Adipocyte (in vitro differentiated cells): ENCODE measurements around the gene UBE2J2.

ENCODE experiments used
- DNase-seq: peaks from one replicate; pipeline ENCODE4 v3.0.0-alpha.2; 2015; ENCODE audit warnings: low read depth
- H3K27me3 ChIP-seq: replicated peaks from 2 replicates; pipeline ENCODE4 v1.7.0; 2013; ENCODE audit warnings: mild to moderate bottlenecking, low read length, moderate library complexity; ENCODE audit not compliant: control insufficient read depth, insufficient read depth
- H3K36me3 ChIP-seq: 2 replicates; pipeline ENCODE4 v1.7.0; 2013; ENCODE audit warnings: low read length, mild to moderate bottlenecking, moderate library complexity; ENCODE audit not compliant: control insufficient read depth, insufficient read depth, severe bottlenecking
- H3K4me1 ChIP-seq: 2 replicates; pipeline ENCODE4 v1.7.0; 2013; ENCODE audit warnings: mild to moderate bottlenecking, low read length, moderate library complexity; ENCODE audit not compliant: control insufficient read depth, insufficient read depth
- H3K4me3 ChIP-seq: 2 replicates; pipeline ENCODE4 v1.7.0; 2013; ENCODE audit warnings: mild to moderate bottlenecking, low read length, moderate library complexity
- H3K9ac ChIP-seq: 2 replicates; pipeline ENCODE4 v1.7.0; 2013; ENCODE audit warnings: mild to moderate bottlenecking, low read length, moderate library complexity
- H3K9me3 ChIP-seq: 2 replicates; pipeline ENCODE4 v1.7.0; 2013; ENCODE audit warnings: mild to moderate bottlenecking, low read length, moderate library complexity; ENCODE audit not compliant: control insufficient read depth

Gene UBE2J2

GRCh38 chr1:1292851-1293250 lies 19.2 kb upstream of the UBE2J2 start:
- peaks cover 9% of the 10 kb centered on the region for H3K36me3 ChIP-seq

GRCh38 chr1:1292442-1292779 lies 18.8 kb upstream of the UBE2J2 start:
- Histone ChIP-seq H3K9ac (no peak overlapping the region), H3K4me1 (no peaks in the 10 kb centered on the region), H3K27me3 (peaks cover 3% of the 10 kb centered on the region), H3K36me3 (peaks cover 7% of the 10 kb centered on the region), H3K9me3 (no peaks in the 10 kb centered on the region), H3K4me3 (no peak overlapping the region)
- DNase-seq: no peak

More at GRCh38 chr1:1292851-1293250, 19.2 kb upstream of the UBE2J2 start:
- Histone ChIP-seq H3K9me3 (no peaks in the 10 kb centered on the region), H3K27me3 (peaks cover 3% of the 10 kb centered on the region), H3K4me1 (no peaks in the 10 kb centered on the region), H3K4me3 (no peak overlapping the region), H3K9ac (no peak overlapping the region)
- DNase-seq: no peak

- Histone ChIP-seq H3K9me3 (no peaks in the 10 kb centered on the region), H3K27me3 (peaks cover 8% of the 10 kb centered on the region), H3K4me3 (no peak overlapping the region), H3K36me3 (peaks cover 7% of the 10 kb centered on the region), H3K9ac (no peak overlapping the region), H3K4me1 (no peaks in the 10 kb centered on the region)
- peak; percentile 49 for DNase-seq
Observed at GRCh38 chr1:1291548-1292441, 18.1 kb upstream of the UBE2J2 start.

GRCh38 chr1:1291023-1291528 lies 17.4 kb upstream of the UBE2J2 start:
- DNase-seq: no peak
- Histone ChIP-seq H3K9me3 (no peaks in the 10 kb centered on the region), H3K27me3 (peaks cover 11% of the 10 kb centered on the region), H3K4me1 (no peaks in the 10 kb centered on the region), H3K4me3 (no peak overlapping the region), H3K9ac (no peak overlapping the region), H3K36me3 (peaks cover 7% of the 10 kb centered on the region)

GRCh38 chr1:1290238-1290731 lies 16.6 kb upstream of the UBE2J2 start:
- H3K27me3 ChIP-seq: peaks cover 18% of the 10 kb centered on the region
- DNase-seq: peak; percentile 52
- H3K4me3 ChIP-seq: no peak overlapping the region
- no peaks in the 10 kb centered on the region for H3K4me1 ChIP-seq
- H3K9me3 ChIP-seq: no peaks in the 10 kb centered on the region
- H3K9ac ChIP-seq: no peak overlapping the region
- no peaks in the 10 kb centered on the region for H3K36me3 ChIP-seq

- Histone ChIP-seq H3K36me3 (no peaks in the 10 kb centered on the region), H3K4me3 (no peak overlapping the region), H3K27me3 (peaks cover 25% of the 10 kb centered on the region), H3K4me1 (no peaks in the 10 kb centered on the region), H3K9me3 (no peaks in the 10 kb centered on the region), H3K9ac (no peak overlapping the region)
- no peak for DNase-seq
Observed at GRCh38 chr1:1287288-1288110, 13.8 kb upstream of the UBE2J2 start.

- Histone ChIP-seq H3K4me1 (no peaks in the 10 kb centered on the region), H3K9me3 (no peaks in the 10 kb centered on the region), H3K9ac (no peak overlapping the region), H3K36me3 (no peaks in the 10 kb centered on the region), H3K4me3 (no peak overlapping the region), H3K27me3 (peaks cover 25% of the 10 kb centered on the region)
- DNase-seq: no peak
Observed at GRCh38 chr1:1286313-1287261, 12.9 kb upstream of the UBE2J2 start.

GRCh38 chr1:1285611-1286311 lies 12.1 kb upstream of the UBE2J2 start:
- no peak overlapping the region for H3K9ac ChIP-seq

GRCh38 chr1:1285102-1285571 lies 11.5 kb upstream of the UBE2J2 start:
- no peaks in the 10 kb centered on the region for H3K9me3 ChIP-seq
- no peak overlapping the region for H3K4me3 ChIP-seq
- H3K36me3 ChIP-seq: no peaks in the 10 kb centered on the region
- no peak overlapping the region for H3K9ac ChIP-seq
- no peaks in the 10 kb centered on the region for H3K4me1 ChIP-seq
- no peak for DNase-seq
- peaks cover 22% of the 10 kb centered on the region for H3K27me3 ChIP-seq

More at GRCh38 chr1:1285611-1286311, 12.1 kb upstream of the UBE2J2 start:
- Histone ChIP-seq H3K4me3 (no peak overlapping the region), H3K27me3 (peaks cover 25% of the 10 kb centered on the region), H3K9me3 (no peaks in the 10 kb centered on the region), H3K4me1 (no peaks in the 10 kb centered on the region), H3K36me3 (no peaks in the 10 kb centered on the region)
- no peak for DNase-seq
